Femur (tissue), 1 donor: Measurements from ENCODE around the gene FATE1.

ENCODE experiments used
- DNase-seq: peaks from one replicate; pipeline ENCODE4 v3.0.0-alpha.2; 2017

The FATE1 gene

GRCh38 chrX:151745651-151746050 is 29.8 kb downstream of the FATE1 start:
- no peak for DNase-seq

DNA sequence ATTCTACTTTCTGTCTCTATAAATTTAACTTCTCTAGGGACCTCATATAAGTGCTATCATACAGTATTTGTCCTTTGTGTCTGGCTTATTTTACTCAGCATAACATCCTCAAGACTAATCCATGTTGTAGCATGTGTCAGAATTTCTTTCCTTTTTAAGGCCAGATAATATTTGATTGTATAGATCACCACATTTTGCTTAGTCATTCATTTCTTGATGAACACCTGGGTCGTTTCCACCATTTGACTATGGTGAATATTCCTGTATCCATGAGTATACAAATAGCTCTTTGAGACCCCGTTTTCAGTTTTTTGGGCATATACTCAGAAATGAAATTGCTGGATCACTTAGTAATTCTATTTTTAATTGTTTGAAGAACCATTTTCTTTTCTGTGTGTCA is 30.7 kb downstream of the FATE1 start:
- no peak for DNase-seq

DNA sequence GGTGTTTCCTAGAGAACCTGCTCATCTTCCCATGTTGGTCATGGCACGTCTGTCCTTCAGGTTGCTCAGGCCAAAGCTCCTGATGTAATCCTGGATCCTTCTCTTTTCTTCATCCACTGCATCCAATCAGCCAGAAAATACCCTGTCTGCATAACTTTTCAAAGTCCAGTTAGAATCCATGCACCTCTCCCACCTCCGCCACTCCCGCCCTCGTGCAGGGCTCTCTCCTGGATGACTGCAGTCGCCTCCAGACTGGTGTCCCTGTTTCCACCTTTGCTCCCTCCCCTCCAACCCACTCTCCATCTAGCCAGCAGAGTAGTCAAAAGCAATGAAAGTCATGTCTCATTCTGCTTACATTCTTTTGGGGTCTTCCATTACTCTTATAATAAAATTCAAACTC is 34.7 kb downstream of the FATE1 start:
- no peak for DNase-seq

GRCh38 chrX:151752847-151753246 is 37.0 kb downstream of the FATE1 start:
- no peak for DNase-seq

- DNase-seq = peak; percentile 73
These were observed 37.6 kb downstream of the FATE1 start for GRCh38 chrX:151753313-151754046.

GRCh38 chrX:151754047-151754429 is 38.2 kb downstream of the FATE1 start:
- no peak for DNase-seq

GRCh38 chrX:151754641-151755215 is 38.9 kb downstream of the FATE1 start:
- DNase-seq = peak; percentile 33

GRCh38 chrX:151759041-151759708 is 43.3 kb downstream of the FATE1 start:
- no peak for DNase-seq

DNA sequence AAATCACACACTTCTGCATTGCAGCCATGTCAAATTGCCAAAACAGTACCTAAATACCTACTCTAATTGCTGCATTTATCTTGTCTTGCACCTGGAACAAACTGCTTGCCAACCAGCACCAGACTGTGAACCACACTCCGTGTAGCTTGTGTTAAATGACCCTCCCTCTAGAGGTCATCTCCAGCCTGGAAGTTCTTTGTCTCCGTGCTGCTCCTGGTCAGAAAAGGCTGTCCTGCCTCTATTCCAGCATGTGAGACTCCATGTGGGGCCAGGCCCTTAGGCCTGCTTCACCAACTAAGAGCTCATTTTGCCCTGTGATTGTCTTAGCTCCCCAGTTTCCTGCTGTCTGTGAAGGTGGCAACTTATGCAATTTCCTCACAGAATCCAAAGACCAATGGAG is 47.0 kb downstream of the FATE1 start:
- DNase-seq = no peak

GRCh38 chrX:151763711-151764110 is 47.9 kb downstream of the FATE1 start:
- DNase-seq = no peak

- no peak for DNase-seq
These were observed 49.2 kb downstream of the FATE1 start for GRCh38 chrX:151765026-151765425.

GRCh38 chrX:151771726-151772125 is 55.9 kb downstream of the FATE1 start:
- no peak for DNase-seq
